Breast epithelium (tissue), 4 donors: ENCODE results near the gene PTPRN2. TPM values are rescaled to one million over a fixed set of nuclear protein-coding genes. Genes with fewer than 3 reads are reported as not detected.

Source experiments
- DNase-seq, 2 donors: peaks; one replicate each; pipeline ENCODE4 v3.0.0-alpha.2; 2019; ENCODE audit warnings: low spot score in 2 of 2
- H3K27ac ChIP-seq, 2 donors: fragments of 200-600 bp; sonication (generic) in 1 of 2; one replicate each; pipeline ENCODE4 v1.5.1; 2016 to 2019; ENCODE audit warnings: mild to moderate bottlenecking in 1 of 2
- H3K27me3 ChIP-seq, 2 donors: fragments of 200-600 bp; sonication (generic) in 1 of 2; one replicate each; pipeline versions ENCODE4 v1.5.1 to v1.6.0; 2017 to 2019; ENCODE audit warnings: control low read depth in 1 of 2, mild to moderate bottlenecking in 1 of 2
- H3K36me3 ChIP-seq: fragments of 200-600 bp; one replicate; pipeline ENCODE4 v1.5.1; 2019
- H3K4me1 ChIP-seq, 2 donors: fragments of 200-600 bp; sonication (generic); one replicate each; pipeline ENCODE4 v1.5.1; 2016 to 2019; ENCODE audit warnings: control low read depth in 1 of 2
- H3K4me3 ChIP-seq, 3 donors: fragments of 200-600 bp; sonication (generic); 1 replicate in 2 of 3; 2 replicates in 1 of 3; pipeline ENCODE4 v1.5.1; 2016 to 2019; ENCODE audit warnings: mild to moderate bottlenecking in 3 of 3, moderate library complexity in 2 of 3
- H3K9me3 ChIP-seq, 2 donors: fragments of 200-600 bp; sonication (generic) in 1 of 2; one replicate each; pipeline ENCODE4 v1.5.1; 2016 to 2019; ENCODE audit warnings: control low read depth in 1 of 2
- CTCF ChIP-seq, 3 donors: fragments of 450-650 bp; IDR thresholded peaks; one replicate each; pipeline ENCODE4 v1.5.1; 2016 to 2017; ENCODE audit warnings: antibody characterized with exemption in 3 of 3, mild to moderate bottlenecking in 3 of 3, moderate library complexity in 3 of 3
- POLR2A ChIP-seq: fragments of 450-650 bp; IDR thresholded peaks from one replicate; pipeline ENCODE4 v1.6.1; 2016; ENCODE audit warnings: antibody characterized with exemption, mild to moderate bottlenecking, moderate library complexity
- POLR2AphosphoS5 ChIP-seq, 3 donors: sonication (generic); formaldehyde crosslinking; IDR thresholded peaks; one replicate each; pipeline ENCODE4 v1.6.1; 2017; ENCODE audit warnings: antibody characterized with exemption in 3 of 3
- intact Hi-C: fragments of 100-400 bp; cut with DNase I; formaldehyde crosslinking; loops from one replicate; pipeline ENCODE4 v1.15.1; 2023; ENCODE audit warnings: low total_unique reads
- total RNA-seq, 3 donors: library from RNA; depleted of rRNA; stranded (reverse); fragments of >200 nt; gene quantifications; one replicate each; pipeline ENCODE4 v1.1.0, GENCODE V29; 2016

The PTPRN2 gene
- total RNA-seq, 3 donors from 2014 or later: 1.6 to 2.2 (median 2.2) TPM

- TF ChIP-seq POLR2A (no peak), POLR2AphosphoS5 (IDR thresholded peaks at IDR 0.05) (no peak), CTCF (IDR thresholded peaks at IDR 0.05) (no peak)
- Histone ChIP-seq H3K27ac (no peak overlapping the region), H3K4me1 (no peaks in the 10 kb centered on the region), H3K9me3 (peaks cover 0 to 5% of the 10 kb centered on the region in 2 donors), H3K36me3 (no peaks in the 10 kb centered on the region), H3K27me3 (no peaks in the 10 kb centered on the region), H3K4me3 (no peak overlapping the region)
- no peak for DNase-seq
- intact Hi-C loops: no loop called here
Measured at GRCh38 chr7:158595068-158595467, 7.4 kb upstream of the PTPRN2 start.

DNA sequence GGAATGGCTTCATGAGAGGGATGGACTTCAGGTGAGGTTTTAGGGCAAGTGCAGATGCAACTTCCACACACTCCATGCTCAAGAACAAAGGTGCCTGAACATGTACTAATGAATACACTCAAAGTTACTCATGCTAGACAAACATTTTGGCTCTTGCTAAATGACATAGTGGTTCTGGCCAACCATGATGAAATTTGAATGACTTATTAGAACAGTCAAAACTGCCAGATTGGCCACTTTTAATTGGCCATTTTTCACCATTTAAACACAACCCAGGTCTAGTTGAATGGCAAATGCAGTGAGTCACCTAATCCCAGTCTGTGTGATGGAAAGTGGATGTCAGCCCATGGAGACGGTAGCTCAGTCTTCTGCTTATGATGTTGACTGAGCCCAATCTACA, 4.9 kb upstream of the PTPRN2 start:
- Histone ChIP-seq H3K9me3 (peaks cover 0 to 5% of the 10 kb centered on the region in 2 donors), H3K4me1 (no peaks in the 10 kb centered on the region), H3K36me3 (no peaks in the 10 kb centered on the region), H3K4me3 (no peak overlapping the region), H3K27me3 (no peaks in the 10 kb centered on the region), H3K27ac (no peak overlapping the region)
- no peak for DNase-seq
- intact Hi-C loops: no loop called here
- no peak for TF ChIP-seq CTCF (IDR thresholded peaks at IDR 0.05)
- no peak for TF ChIP-seq POLR2AphosphoS5 (IDR thresholded peaks at IDR 0.05)
- no peak for TF ChIP-seq POLR2A

GRCh38 chr7:158591944-158592343, 4.3 kb upstream of the PTPRN2 start:
- no peaks in the 10 kb centered on the region for H3K27me3 ChIP-seq
- no peak overlapping the region for H3K27ac ChIP-seq
- no peaks in the 10 kb centered on the region for H3K36me3 ChIP-seq
- intact Hi-C loops: no loop called here
- H3K4me3 ChIP-seq: no peak overlapping the region
- peaks cover 0 to 5% of the 10 kb centered on the region in 2 donors for H3K9me3 ChIP-seq
- H3K4me1 ChIP-seq: peaks cover 0 to 1% of the 10 kb centered on the region in 2 donors
- DNase-seq: no peak
- no peak for TF ChIP-seq CTCF (IDR thresholded peaks at IDR 0.05)

DNA sequence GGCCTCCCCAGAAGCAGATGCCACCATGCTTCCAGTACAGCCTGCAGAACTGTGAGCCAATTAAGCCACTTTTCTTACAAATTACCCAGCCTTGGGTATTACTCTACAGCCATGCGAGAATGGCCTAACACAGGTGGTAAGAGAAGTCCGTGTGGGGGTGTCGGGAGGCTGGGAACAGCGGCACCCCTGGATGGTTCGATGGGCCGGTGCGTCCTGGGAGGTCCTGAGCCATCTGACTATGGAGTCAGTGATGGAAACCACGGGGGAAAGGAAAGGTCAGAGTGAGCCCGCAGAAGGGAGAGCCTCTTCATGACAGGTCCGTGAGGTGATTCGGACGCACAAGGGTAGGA, 2.5 kb upstream of the PTPRN2 start:
- no peaks in the 10 kb centered on the region for H3K36me3 ChIP-seq
- peaks cover 0 to 5% of the 10 kb centered on the region in 2 donors for H3K9me3 ChIP-seq
- TF ChIP-seq POLR2A (no peak), POLR2AphosphoS5 (IDR thresholded peaks at IDR 0.05) (no peak), CTCF (IDR thresholded peaks at IDR 0.05) (no peak)
- no peak for DNase-seq
- H3K27me3 ChIP-seq: peaks cover 11 to 14% of the 10 kb centered on the region in 2 donors
- H3K4me3 ChIP-seq: no peak overlapping the region
- intact Hi-C loops: no loop called here
- peaks cover 0 to 12% of the 10 kb centered on the region in 2 donors for H3K4me1 ChIP-seq
- no peak overlapping the region for H3K27ac ChIP-seq

GRCh38 chr7:158589653-158590052, 2.0 kb upstream of the PTPRN2 start:
- TF ChIP-seq CTCF (IDR thresholded peaks at IDR 0.05): no peak
- TF ChIP-seq POLR2A: no peak
- TF ChIP-seq POLR2AphosphoS5 (IDR thresholded peaks at IDR 0.05): no peak
- H3K9me3 ChIP-seq: peaks cover 0 to 5% of the 10 kb centered on the region in 2 donors
- DNase-seq: no peak
- intact Hi-C loops: no loop called here
- H3K27ac ChIP-seq: no peak overlapping the region
- peaks cover 11 to 19% of the 10 kb centered on the region in 2 donors for H3K27me3 ChIP-seq
- no peak overlapping the region for H3K4me3 ChIP-seq
- no peaks in the 10 kb centered on the region for H3K36me3 ChIP-seq
- peaks cover 0 to 12% of the 10 kb centered on the region in 2 donors for H3K4me1 ChIP-seq
